CD4-positive, CD25-positive, alpha-beta regulatory T cell (primary cell): ENCODE measurements around the gene CAMTA1. TPM values are rescaled to one million over a fixed set of nuclear protein-coding genes. Genes with fewer than 3 reads are reported as not detected.
"Not testable (repeated sequence)": the region's sequence is repeated elsewhere in the genome, so short reads cannot be mapped to it uniquely, and the experiment has no call there.

ENCODE experiments used
- ATAC-seq, 2 donors: fragments of 150-1000 bp; cut with Tn5 transposase; one replicate each; pipeline ENCODE4 v1.10.0; 2021; ENCODE audit warnings: low read depth in 2 of 2, moderate number of reproducible peaks in 2 of 2, moderate library complexity in 1 of 2
- DNase-seq, 3 donors: peaks; one replicate each; pipeline versions ENCODE4 v3.0.0 to v3.0.0-alpha.2; 2012 to 2022; ENCODE audit warnings: mixed read lengths in 1 of 3
- H3K27ac ChIP-seq: one replicate; pipeline ENCODE4 v1.7.0; 2013; ENCODE audit warnings: mild to moderate bottlenecking, low read length; ENCODE audit not compliant: insufficient read depth, poor library complexity, severe bottlenecking
- H3K27me3 ChIP-seq: one replicate; pipeline ENCODE4 v1.7.0; 2013; ENCODE audit warnings: low read length; ENCODE audit not compliant: control insufficient read depth, insufficient read depth
- H3K36me3 ChIP-seq: one replicate; pipeline ENCODE4 v1.7.0; 2013; ENCODE audit warnings: mild to moderate bottlenecking, low read length, moderate library complexity; ENCODE audit not compliant: control insufficient read depth, insufficient read depth
- H3K4me1 ChIP-seq: 2 replicates; pipeline ENCODE4 v1.7.0; 2013; ENCODE audit warnings: mild to moderate bottlenecking, low read length; ENCODE audit not compliant: insufficient read depth, control insufficient read depth, poor library complexity, severe bottlenecking
- H3K4me3 ChIP-seq: one replicate; pipeline ENCODE4 v1.7.0; 2013; ENCODE audit warnings: low read depth, mild to moderate bottlenecking, low read length, moderate library complexity
- H3K9me3 ChIP-seq, 2 experiments: 1 replicate in 1 of 2; 2 replicates in 1 of 2; pipeline ENCODE4 v1.7.0; 2013; ENCODE audit warnings: low read length in 2 of 2, mild to moderate bottlenecking in 1 of 2, moderate library complexity in 1 of 2; ENCODE audit not compliant: control insufficient read depth in 2 of 2
- H3K27ac Mint-ChIP-seq, 3 donors: one replicate each; pipeline ENCODE4 v1.8.0; 2020 to 2022; ENCODE audit warnings: mild to moderate bottlenecking in 3 of 3, mixed read lengths in 3 of 3, moderate library complexity in 2 of 3
- H3K27me3 Mint-ChIP-seq: one replicate; pipeline ENCODE4 v1.8.0; 2022; ENCODE audit warnings: mild to moderate bottlenecking, mixed read lengths
- H3K36me3 Mint-ChIP-seq: one replicate; pipeline ENCODE4 v1.8.0; 2020; ENCODE audit warnings: mixed read lengths
- H3K4me1 Mint-ChIP-seq, 4 donors: one replicate each; pipeline ENCODE4 v1.8.0; 2020 to 2022; ENCODE audit warnings: mixed read lengths in 4 of 4, mild to moderate bottlenecking in 1 of 4
- H3K4me3 Mint-ChIP-seq, 4 donors: one replicate each; pipeline ENCODE4 v1.8.0; 2020 to 2022; ENCODE audit warnings: mild to moderate bottlenecking in 4 of 4, mixed read lengths in 4 of 4, moderate library complexity in 3 of 4
- H3K9me3 Mint-ChIP-seq, 7 donors: one replicate each; pipeline ENCODE4 v1.8.0; 2020 to 2022; ENCODE audit warnings: mixed read lengths in 7 of 7, mild to moderate bottlenecking in 3 of 7, moderate library complexity in 2 of 7
- polyA plus RNA-seq, 4 donors: library from polyadenylated mRNA; unstranded; fragments of 300-500 nt; fragmentation: Illumina TruSeq; gene quantifications; one replicate each; pipeline ENCODE4 v1.2.3, GENCODE V29; 2021
- total RNA-seq: library from RNA; stranded (reverse); gene quantifications from one replicate; pipeline ENCODE4 v1.2.3, GENCODE V29; 2022

CAMTA1 gene
- total and polyA plus RNA-seq, 5 donors from 2014 or later = 48.8 to 112 (median 80.0) TPM

DNA sequence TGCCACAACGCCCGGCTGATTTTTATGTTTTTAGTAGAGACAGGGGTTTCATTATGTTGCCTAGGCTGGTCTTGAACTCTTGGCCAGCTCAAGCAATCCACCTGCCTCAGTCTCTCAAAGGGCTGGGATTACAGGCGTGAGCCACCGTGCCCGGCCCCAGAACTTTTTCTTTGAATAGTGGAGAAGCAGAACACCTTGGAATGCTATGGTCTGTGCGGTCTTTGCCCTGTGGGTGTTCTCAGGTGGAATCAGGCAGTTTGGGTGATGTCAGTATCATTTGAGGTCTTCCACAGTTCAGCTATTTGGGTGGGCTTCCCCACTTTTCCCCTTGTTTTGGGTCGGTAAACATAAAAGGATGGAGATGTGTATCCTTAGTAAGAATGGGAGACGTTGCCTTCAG, 17.6 kb downstream of the CAMTA1 start:
- no peaks in the 10 kb centered on the region for H3K27me3 Mint-ChIP-seq
- no peaks in the 10 kb centered on the region for H3K27me3 ChIP-seq
- DNase-seq (no peak), ATAC-seq (no peak)
- H3K27ac Mint-ChIP-seq = no peak overlapping the region
- no peak overlapping the region for H3K4me3 Mint-ChIP-seq
- no peak overlapping the region for H3K27ac ChIP-seq
- no peak overlapping the region for H3K4me3 ChIP-seq
- H3K4me1 ChIP-seq = peaks cover 19% of the 10 kb centered on the region
- peaks cover 0 to 1% (median 0%) of the 10 kb centered on the region in 7 donors for H3K9me3 Mint-ChIP-seq
- H3K36me3 Mint-ChIP-seq = no peaks in the 10 kb centered on the region
- H3K4me1 Mint-ChIP-seq = peaks cover 9 to 40% (median 25%) of the 10 kb centered on the region in 4 donors
- H3K9me3 ChIP-seq = no peaks in the 10 kb centered on the region
- H3K36me3 ChIP-seq = no peaks in the 10 kb centered on the region

DNA sequence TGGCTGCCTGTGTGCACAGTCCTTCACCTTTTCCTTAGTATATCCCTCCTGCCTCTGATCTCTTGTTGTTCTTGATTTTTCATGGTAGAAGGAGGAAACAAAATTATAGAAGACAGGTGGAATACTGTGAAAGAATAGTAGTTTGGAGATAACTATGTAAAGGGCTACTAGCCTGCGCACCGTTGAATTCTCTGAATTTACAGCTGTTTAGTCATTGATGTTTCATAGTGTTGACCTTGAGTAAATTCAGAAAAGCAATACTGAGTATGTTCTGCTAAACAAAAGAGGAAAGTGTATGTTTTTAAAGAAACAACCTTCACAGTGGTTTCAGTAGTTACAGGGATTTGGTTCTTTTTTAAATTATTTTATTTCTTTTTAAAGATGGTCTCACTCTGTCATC, 18.1 kb downstream of the CAMTA1 start:
- Histone ChIP-seq H3K27ac (no peak overlapping the region), H3K9me3 (no peaks in the 10 kb centered on the region), H3K4me1 (peaks cover 19% of the 10 kb centered on the region), H3K36me3 (peaks cover under 1% of the 10 kb centered on the region), H3K27me3 (no peaks in the 10 kb centered on the region), H3K4me3 (no peak overlapping the region)
- ATAC-seq = no peak
- H3K27ac Mint-ChIP-seq = no peak overlapping the region
- H3K4me3 Mint-ChIP-seq = no peak overlapping the region
- no peaks in the 10 kb centered on the region for H3K36me3 Mint-ChIP-seq
- H3K4me1 Mint-ChIP-seq = peaks cover 9 to 40% (median 25%) of the 10 kb centered on the region in 4 donors
- no peak for DNase-seq
- H3K27me3 Mint-ChIP-seq = no peaks in the 10 kb centered on the region
- peaks cover 0 to 1% (median 0%) of the 10 kb centered on the region in 7 donors for H3K9me3 Mint-ChIP-seq

DNA sequence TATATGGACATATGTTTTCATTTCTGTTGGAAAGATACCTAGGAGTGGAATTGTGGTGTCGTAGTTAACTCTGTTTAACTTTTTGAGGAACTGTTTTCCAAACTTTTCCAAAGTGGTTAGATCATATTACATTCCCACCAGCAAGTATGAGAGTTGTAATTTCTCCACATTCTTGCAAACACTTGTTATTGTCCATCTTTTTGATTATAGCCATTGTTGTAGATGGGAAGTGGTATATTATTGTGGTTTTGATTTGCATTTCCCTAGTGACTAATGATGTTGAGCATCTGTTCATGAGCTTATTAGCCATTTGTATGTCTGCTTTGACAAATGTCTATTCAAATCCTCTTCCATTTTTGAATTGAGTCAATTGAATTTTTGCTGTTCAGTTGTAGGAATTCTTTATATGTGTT, 19.8 kb downstream of the CAMTA1 start:
- Mint-ChIP-seq H3K9me3 (peaks cover 0 to 1% (median 0%) of the 10 kb centered on the region in 7 donors), H3K4me1 (peaks cover 5 to 38% (median 21%) of the 10 kb centered on the region in 4 donors), H3K4me3 (peak overlapping the region in 1 of 4 donors; percentile 33)

DNA sequence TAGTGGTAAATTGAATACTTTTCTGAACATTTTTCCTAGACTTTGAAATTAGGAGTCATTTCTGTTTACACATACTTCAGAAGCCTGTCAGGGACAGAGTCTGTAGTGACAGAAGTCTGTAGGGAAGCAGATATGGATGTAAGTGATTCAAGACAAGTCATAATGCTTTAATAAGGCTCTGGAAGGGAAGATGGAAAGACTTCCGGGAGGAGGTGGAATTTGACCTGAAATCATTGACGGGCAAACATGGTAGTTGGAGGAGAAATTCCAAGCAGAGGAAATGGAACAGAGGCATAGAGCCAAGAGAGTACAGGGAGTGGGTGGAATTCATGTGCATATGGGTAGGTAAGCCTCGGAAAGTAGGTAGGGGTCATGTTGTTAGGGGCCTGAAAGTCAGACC, 22.5 kb downstream of the CAMTA1 start:
- no peak for DNase-seq
- no peak overlapping the region for H3K27ac ChIP-seq
- Mint-ChIP-seq H3K9me3 (no peaks in the 10 kb centered on the region), H3K36me3 (peaks cover 3% of the 10 kb centered on the region), H3K4me1 (peaks cover 3 to 29% (median 19%) of the 10 kb centered on the region in 4 donors), H3K27me3 (no peaks in the 10 kb centered on the region), H3K4me3 (no peak overlapping the region), H3K27ac (no peak overlapping the region)
- no peak overlapping the region for H3K4me3 ChIP-seq
- H3K27me3 ChIP-seq = no peaks in the 10 kb centered on the region
- H3K36me3 ChIP-seq = peaks cover 6% of the 10 kb centered on the region
- no peaks in the 10 kb centered on the region for H3K9me3 ChIP-seq
- no peak for ATAC-seq
- peaks cover 19% of the 10 kb centered on the region for H3K4me1 ChIP-seq

More for the DNA sequence above, 19.8 kb downstream of the CAMTA1 start:
- peaks cover 6% of the 10 kb centered on the region for H3K36me3 ChIP-seq
- peaks cover 19% of the 10 kb centered on the region for H3K4me1 ChIP-seq
- Mint-ChIP-seq H3K27me3 (no peaks in the 10 kb centered on the region), H3K27ac (no peak overlapping the region), H3K36me3 (no peaks in the 10 kb centered on the region)
- DNase-seq (peak in 1 of 3 donors; percentile 41), ATAC-seq (no peak)
- no peaks in the 10 kb centered on the region for H3K9me3 ChIP-seq
- no peak overlapping the region for H3K27ac ChIP-seq
- no peaks in the 10 kb centered on the region for H3K27me3 ChIP-seq
- no peak overlapping the region for H3K4me3 ChIP-seq

DNA sequence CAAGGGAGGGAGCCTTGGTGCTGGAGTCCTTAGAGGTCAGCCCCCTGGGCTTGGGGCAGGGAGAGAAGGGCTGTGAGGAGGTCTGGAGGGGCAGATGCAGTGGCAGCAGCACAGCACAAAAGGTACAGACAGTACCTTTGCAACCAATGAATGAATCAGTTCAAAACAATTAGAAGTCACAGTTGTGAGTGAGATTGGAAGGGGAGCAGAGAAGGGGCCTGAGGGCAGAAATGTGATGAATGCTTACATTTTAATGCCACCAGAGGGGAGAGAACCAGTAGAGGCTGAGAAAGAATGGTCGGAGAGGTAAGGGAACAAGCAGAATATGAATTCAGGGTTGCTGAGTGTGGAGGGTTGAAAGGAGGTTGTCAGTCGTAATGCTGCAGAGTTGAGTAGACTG, 24.2 kb downstream of the CAMTA1 start:
- Histone ChIP-seq H3K4me1 (peaks cover 19% of the 10 kb centered on the region), H3K36me3 (peaks cover 6% of the 10 kb centered on the region), H3K27ac (no peak overlapping the region), H3K27me3 (no peaks in the 10 kb centered on the region), H3K4me3 (no peak overlapping the region), H3K9me3 (no peaks in the 10 kb centered on the region)
- H3K4me3 Mint-ChIP-seq = no peak overlapping the region
- H3K27ac Mint-ChIP-seq = no peak overlapping the region
- H3K27me3 Mint-ChIP-seq = no peaks in the 10 kb centered on the region
- H3K9me3 Mint-ChIP-seq = no peaks in the 10 kb centered on the region
- peaks cover 4 to 24% (median 17%) of the 10 kb centered on the region in 4 donors for H3K4me1 Mint-ChIP-seq
- peaks cover 3% of the 10 kb centered on the region for H3K36me3 Mint-ChIP-seq
- DNase-seq = no peak
- no peak for ATAC-seq

DNA sequence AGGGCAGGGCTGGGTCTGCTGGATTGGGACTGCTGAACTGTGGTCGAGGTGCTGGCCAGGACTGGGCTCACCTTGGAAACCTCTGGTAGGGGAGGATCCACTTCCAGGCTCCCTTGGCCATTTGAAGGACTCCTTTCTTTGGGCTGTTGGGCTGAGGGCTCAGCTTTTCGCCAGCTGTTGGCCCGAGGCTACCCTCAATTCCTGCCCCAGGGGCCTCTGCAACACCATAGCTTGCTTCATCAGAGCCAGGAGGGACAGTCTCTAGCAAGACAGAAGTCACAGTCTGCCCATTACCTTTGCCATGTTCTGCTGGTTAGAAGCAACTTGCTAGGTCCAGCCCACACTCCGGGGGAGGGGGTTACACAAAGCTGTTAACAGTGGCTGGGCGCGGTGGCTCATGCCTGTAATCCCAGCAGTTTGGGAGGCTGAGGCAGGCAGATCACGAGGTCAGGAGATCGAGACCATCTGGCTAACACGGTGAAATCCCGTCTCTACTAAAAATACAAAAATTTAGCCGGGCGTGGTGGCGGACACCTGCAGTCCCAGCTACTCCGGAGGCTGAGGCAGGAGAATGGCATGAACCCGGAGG, 25.0 kb downstream of the CAMTA1 start:
- not testable (repeated sequence) for H3K36me3 Mint-ChIP-seq, H3K9me3 Mint-ChIP-seq, H3K9me3 ChIP-seq, H3K27ac ChIP-seq, ATAC-seq, H3K27me3 ChIP-seq, H3K4me3 ChIP-seq, H3K27me3 Mint-ChIP-seq, DNase-seq, H3K36me3 ChIP-seq, H3K4me3 Mint-ChIP-seq
- peaks cover 14% of the 10 kb centered on the region for H3K4me1 ChIP-seq
- peaks cover 4 to 23% (median 19%) of the 10 kb centered on the region in 4 donors for H3K4me1 Mint-ChIP-seq
- H3K27ac Mint-ChIP-seq = peak overlapping the region in 1 of 3 donors; percentile 32

DNA sequence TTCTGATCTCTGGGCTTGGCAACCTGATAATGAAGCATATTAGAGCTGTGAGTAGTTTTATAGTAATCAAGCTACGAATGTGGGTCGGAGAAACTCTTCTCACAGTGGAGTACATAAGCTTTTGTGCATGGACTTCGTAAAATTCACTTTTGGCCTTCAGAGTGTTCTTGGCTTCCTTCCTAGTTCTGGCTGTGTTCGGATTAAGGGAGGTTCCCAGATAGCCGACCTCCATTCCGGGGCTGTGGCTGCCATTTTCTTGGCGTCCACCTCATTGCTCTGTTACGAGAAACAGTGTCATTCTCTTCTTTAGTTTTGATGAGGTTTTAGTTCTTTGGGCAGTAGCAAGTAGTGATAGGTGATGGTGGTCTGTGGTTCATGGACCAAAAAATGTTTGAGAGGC, 26.3 kb downstream of the CAMTA1 start:
- Histone ChIP-seq H3K9me3 (no peaks in the 10 kb centered on the region), H3K4me1 (peaks cover 5% of the 10 kb centered on the region), H3K4me3 (no peak overlapping the region), H3K36me3 (peaks cover 6% of the 10 kb centered on the region), H3K27ac (no peak overlapping the region), H3K27me3 (no peaks in the 10 kb centered on the region)
- Mint-ChIP-seq H3K4me1 (peaks cover 4 to 36% (median 25%) of the 10 kb centered on the region in 4 donors), H3K9me3 (no peaks in the 10 kb centered on the region), H3K4me3 (no peak overlapping the region), H3K36me3 (peaks cover 3% of the 10 kb centered on the region), H3K27me3 (no peaks in the 10 kb centered on the region), H3K27ac (no peak overlapping the region)
- DNase-seq (no peak), ATAC-seq (no peak)

DNA sequence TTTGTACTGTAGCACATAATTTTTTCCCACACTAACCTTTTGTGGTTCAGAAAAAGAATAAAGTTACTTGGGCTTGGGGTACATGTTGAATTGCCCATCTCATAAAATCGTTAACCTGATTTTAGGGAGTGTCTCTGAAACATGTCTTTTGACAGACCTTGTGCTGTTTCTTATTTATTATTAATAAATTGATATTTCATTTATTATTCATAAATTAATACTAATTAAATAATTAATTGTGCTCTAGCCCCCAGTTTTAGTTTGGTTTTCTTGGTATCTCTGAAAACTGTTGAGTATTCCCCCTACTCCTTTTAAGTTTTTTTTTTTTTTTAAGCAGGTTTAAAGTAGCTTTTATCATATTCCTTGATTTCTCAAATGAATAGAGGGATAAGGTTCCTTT, 27.9 kb downstream of the CAMTA1 start:
- Histone ChIP-seq H3K4me1 (peaks cover 4% of the 10 kb centered on the region), H3K27me3 (no peaks in the 10 kb centered on the region), H3K9me3 (no peaks in the 10 kb centered on the region), H3K36me3 (peaks cover 6% of the 10 kb centered on the region), H3K27ac (no peak overlapping the region), H3K4me3 (no peak overlapping the region)
- H3K4me3 Mint-ChIP-seq = no peak overlapping the region
- no peaks in the 10 kb centered on the region for H3K27me3 Mint-ChIP-seq
- no peak overlapping the region for H3K27ac Mint-ChIP-seq
- H3K4me1 Mint-ChIP-seq = peaks cover 9 to 50% (median 38%) of the 10 kb centered on the region in 4 donors
- no peaks in the 10 kb centered on the region for H3K9me3 Mint-ChIP-seq
- peaks cover 7% of the 10 kb centered on the region for H3K36me3 Mint-ChIP-seq
- ATAC-seq = no peak
- no peak for DNase-seq
